Measurements from ENCODE around the gene INSIG1.

INSIG1 gene

GRCh38 chr7:155346285-155346684 lies 48.6 kb downstream of the INSIG1 start:
- TF ChIP-seq L3MBTL2 (conservative IDR thresholded peaks at IDR 0.05) (no peak), FOXM1 (IDR thresholded peaks at IDR 0.05; ENCODE audit: borderline replicate concordance) (no peak), SP1 (IDR thresholded peaks at IDR 0.05) (no peak), FOXA1 (IDR thresholded peaks at IDR 0.05) (no peak), CTBP1 (IDR thresholded peaks at IDR 0.05; ENCODE audit: borderline replicate concordance) (no peak), FOXK2 (IDR thresholded peaks at IDR 0.05) (no peak), ZNF384 (IDR thresholded peaks at IDR 0.05) (no peak), TARDBP (IDR thresholded peaks at IDR 0.05) (no peak), HDGF (IDR thresholded peaks at IDR 0.05; ENCODE audit: borderline replicate concordance) (no peak), ELF4 (IDR thresholded peaks at IDR 0.05) (no peak), BHLHE40 (IDR thresholded peaks at IDR 0.05; ENCODE audit: borderline replicate concordance) (no peak), LEF1 (IDR thresholded peaks at IDR 0.05; ENCODE audit: borderline replicate concordance) (no peak), ARNT (IDR thresholded peaks at IDR 0.05) (no peak), SUZ12 (IDR thresholded peaks at IDR 0.05) (no peak)
- TF ChIP-seq, protein P1, sequence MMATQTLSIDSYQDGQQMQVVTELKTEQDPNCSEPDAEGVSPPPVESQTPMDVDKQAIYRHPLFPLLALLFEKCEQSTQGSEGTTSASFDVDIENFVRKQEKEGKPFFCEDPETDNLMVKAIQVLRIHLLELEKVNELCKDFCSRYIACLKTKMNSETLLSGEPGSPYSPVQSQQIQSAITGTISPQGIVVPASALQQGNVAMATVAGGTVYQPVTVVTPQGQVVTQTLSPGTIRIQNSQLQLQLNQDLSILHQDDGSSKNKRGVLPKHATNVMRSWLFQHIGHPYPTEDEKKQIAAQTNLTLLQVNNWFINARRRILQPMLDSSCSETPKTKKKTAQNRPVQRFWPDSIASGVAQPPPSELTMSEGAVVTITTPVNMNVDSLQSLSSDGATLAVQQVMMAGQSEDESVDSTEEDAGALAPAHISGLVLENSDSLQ (IDR thresholded peaks at IDR 0.05) = no peak
- ChIA-PET CTCF (no interaction called here), POLR2A (no interaction called here)
- no peak for DNase-seq (ENCODE audit: extremely low spot score)

DNA sequence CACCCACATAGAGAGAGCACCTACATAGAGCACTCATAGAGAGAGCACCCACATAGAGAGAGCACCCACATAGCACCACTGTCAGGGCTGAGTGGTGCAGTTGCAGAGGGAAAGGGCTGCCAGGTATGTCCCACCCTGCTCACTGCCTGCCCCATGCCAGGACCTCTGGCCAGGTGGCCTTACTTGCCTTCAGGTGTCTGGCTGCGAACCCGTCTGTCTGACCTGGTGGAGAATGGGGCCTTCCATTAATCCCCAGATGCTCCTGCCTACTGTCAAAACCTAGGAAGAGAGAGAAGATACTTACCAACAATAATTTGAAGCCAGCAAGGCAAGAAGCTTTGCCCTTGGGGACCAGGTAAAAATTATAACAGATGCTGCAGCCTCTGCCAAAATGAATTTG lies 51.1 kb downstream of the INSIG1 start:
- ChIA-PET POLR2A (no interaction called here), CTCF (no interaction called here)
- DNase-seq (ENCODE audit: extremely low spot score) = no peak
- no peak for TF ChIP-seq HDGF (IDR thresholded peaks at IDR 0.05; ENCODE audit: borderline replicate concordance)
- TF ChIP-seq ELF4 (IDR thresholded peaks at IDR 0.05) = no peak
- no peak for TF ChIP-seq SUZ12 (IDR thresholded peaks at IDR 0.05)
- TF ChIP-seq NFRKB (IDR thresholded peaks at IDR 0.05) = no peak
- no peak for TF ChIP-seq FOXM1 (IDR thresholded peaks at IDR 0.05; ENCODE audit: borderline replicate concordance)
- TF ChIP-seq TARDBP (IDR thresholded peaks at IDR 0.05) = no peak
- TF ChIP-seq ZNF384 (IDR thresholded peaks at IDR 0.05) = no peak
- TF ChIP-seq, protein P1 (IDR thresholded peaks at IDR 0.05) = no peak
- TF ChIP-seq BHLHE40 (IDR thresholded peaks at IDR 0.05; ENCODE audit: borderline replicate concordance) = no peak
- no peak for TF ChIP-seq LEF1 (IDR thresholded peaks at IDR 0.05; ENCODE audit: borderline replicate concordance)
- no peak for TF ChIP-seq ARNT (IDR thresholded peaks at IDR 0.05)
- no peak for TF ChIP-seq L3MBTL2 (conservative IDR thresholded peaks at IDR 0.05)
- no peak for TF ChIP-seq FOXK2 (IDR thresholded peaks at IDR 0.05)
- no peak for TF ChIP-seq CTBP1 (IDR thresholded peaks at IDR 0.05; ENCODE audit: borderline replicate concordance)
- TF ChIP-seq SP1 (IDR thresholded peaks at IDR 0.05) = no peak
- TF ChIP-seq FOXA1 (IDR thresholded peaks at IDR 0.05) = no peak

DNA sequence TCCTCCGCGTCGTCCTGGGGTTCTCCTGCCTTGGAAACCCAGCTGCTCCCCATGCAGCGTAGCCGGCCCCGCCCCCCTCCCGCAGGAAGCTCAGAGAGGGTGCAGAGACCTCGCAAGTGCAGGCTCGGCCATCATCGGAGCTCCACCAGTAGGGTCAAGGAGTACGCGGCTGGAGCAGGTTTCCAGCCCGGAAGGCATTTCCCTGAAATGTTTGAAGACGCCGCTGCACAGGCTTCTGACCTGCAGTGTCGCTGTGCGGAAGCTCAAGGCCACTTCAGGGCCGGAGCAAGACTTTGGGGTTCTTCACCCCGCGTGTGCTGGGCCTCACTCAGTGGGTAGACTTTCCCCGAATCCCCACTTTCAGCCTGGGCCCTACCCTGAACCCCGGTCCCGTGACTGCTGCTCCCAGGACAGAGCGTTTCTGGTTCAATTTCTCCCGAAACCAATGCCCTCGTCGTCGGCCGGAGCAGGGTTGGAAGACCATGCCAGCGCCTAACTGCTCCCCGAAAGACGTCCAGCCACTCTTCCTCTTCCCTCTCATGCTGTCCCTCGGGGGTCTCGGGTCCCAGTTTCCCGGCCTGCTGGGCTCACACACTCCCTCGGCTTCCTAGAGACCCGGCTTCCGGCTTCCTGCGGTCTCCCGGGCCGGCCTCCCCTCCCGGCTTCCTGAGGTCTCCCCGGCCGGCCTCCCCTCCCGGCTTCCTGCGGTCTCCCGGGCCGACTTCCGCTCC lies 52.1 kb downstream of the INSIG1 start:
- no peak for DNase-seq (ENCODE audit: extremely low spot score)
- CTCF ChIA-PET = no interaction called here
- POLR2A ChIA-PET = no interaction called here
- TF ChIP-seq, protein P1 (IDR thresholded peaks at IDR 0.05) = no peak
- TF ChIP-seq NFRKB (IDR thresholded peaks at IDR 0.05) (no peak), BHLHE40 (IDR thresholded peaks at IDR 0.05; ENCODE audit: borderline replicate concordance) (no peak), FOXK2 (IDR thresholded peaks at IDR 0.05) (no peak), L3MBTL2 (conservative IDR thresholded peaks at IDR 0.05) (no peak), FOXA1 (IDR thresholded peaks at IDR 0.05) (no peak), SP1 (IDR thresholded peaks at IDR 0.05) (no peak), ZNF384 (IDR thresholded peaks at IDR 0.05) (no peak), ARNT (IDR thresholded peaks at IDR 0.05) (no peak), HDGF (IDR thresholded peaks at IDR 0.05; ENCODE audit: borderline replicate concordance) (no peak), LEF1 (IDR thresholded peaks at IDR 0.05; ENCODE audit: borderline replicate concordance) (no peak), SUZ12 (IDR thresholded peaks at IDR 0.05) (no peak), FOXM1 (IDR thresholded peaks at IDR 0.05; ENCODE audit: borderline replicate concordance) (no peak)

- DNase-seq (ENCODE audit: extremely low spot score) = no peak
- TF ChIP-seq CTBP1 (IDR thresholded peaks at IDR 0.05; ENCODE audit: borderline replicate concordance) (no peak), FOXA1 (IDR thresholded peaks at IDR 0.05) (no peak)
- TF ChIP-seq, protein P1 (IDR thresholded peaks at IDR 0.05) = no peak
- CTCF ChIA-PET = no interaction called here
- POLR2A ChIA-PET = no interaction called here
Observed at GRCh38 chr7:155351120-155351870, 53.6 kb downstream of the INSIG1 start.

GRCh38 chr7:155352076-155352752 lies 54.5 kb downstream of the INSIG1 start:
- DNase-seq (ENCODE audit: extremely low spot score) = no peak
- CTCF ChIA-PET = no interaction called here
- TF ChIP-seq L3MBTL2 (conservative IDR thresholded peaks at IDR 0.05) = no peak
- no peak for TF ChIP-seq HDGF (IDR thresholded peaks at IDR 0.05; ENCODE audit: borderline replicate concordance)
- TF ChIP-seq ARNT (IDR thresholded peaks at IDR 0.05) = no peak
- TF ChIP-seq CTBP1 (IDR thresholded peaks at IDR 0.05; ENCODE audit: borderline replicate concordance) = no peak
- no peak for TF ChIP-seq SUZ12 (IDR thresholded peaks at IDR 0.05)
- TF ChIP-seq FOXA1 (IDR thresholded peaks at IDR 0.05) = no peak
- TF ChIP-seq FOXM1 (IDR thresholded peaks at IDR 0.05; ENCODE audit: borderline replicate concordance) = no peak
- no peak for TF ChIP-seq ZNF384 (IDR thresholded peaks at IDR 0.05)
- TF ChIP-seq ELF4 (IDR thresholded peaks at IDR 0.05) = no peak
- no peak for TF ChIP-seq FOXK2 (IDR thresholded peaks at IDR 0.05)
- no peak for TF ChIP-seq NFRKB (IDR thresholded peaks at IDR 0.05)
- no peak for TF ChIP-seq BHLHE40 (IDR thresholded peaks at IDR 0.05; ENCODE audit: borderline replicate concordance)
- POLR2A ChIA-PET = no interaction called here

Measured in HEK293T (cell line).